SK-N-SH (cell line): ENCODE data around the gene PPDPF. TPM values are rescaled to one million over a fixed set of nuclear protein-coding genes. Genes with fewer than 3 reads are reported as not detected.

ENCODE experiments used
- CTCF ChIA-PET: fragments of 300-600, 350-600 bp; formaldehyde crosslinking; extraction: SDS; loops from one replicate; lab custom pipeline; 2021; lab: Yijun Ruan, JAX
- POLR2A ChIA-PET: fragments of 350-600 bp; sonication (Branson Sonifier 250); formaldehyde crosslinking; extraction: SDS; loops from one replicate; lab custom pipeline; 2020; ENCODE audit warnings: antibody characterized with exemption, inconsistent platforms; lab: Yijun Ruan, JAX
- DNase-seq: peaks from one replicate; pipeline ENCODE4 v3.0.0; 2012
- H2AFZ ChIP-seq: fragments of 200-600 bp; sonication (generic); 2 replicates; pipeline ENCODE4 v1.8.1; 2016; ENCODE audit warnings: antibody characterized with exemption, mild to moderate bottlenecking, low read depth
- H3F3A ChIP-seq: fragments of 200-600 bp; sonication (generic); replicated peaks from 2 replicates; pipeline ENCODE3; 2016; ENCODE audit warnings: antibody characterized with exemption, mild to moderate bottlenecking; ENCODE audit not compliant: insufficient read depth
- H3K27ac ChIP-seq, 2 experiments: fragments of 200-500 bp in 1 of 2; fragments of 200-600 bp in 1 of 2; sonication (Bioruptor generic) in 1 of 2; sonication (generic), shearing (Covaris generic) in 1 of 2; 2 replicates each; pipeline versions ENCODE4 v1.5.1 to v1.6.1; 2014 to 2016; ENCODE audit warnings: low read depth in 2 of 2, inconsistent platforms in 1 of 2, low read length in 1 of 2, mild to moderate bottlenecking in 1 of 2, mixed read lengths in 1 of 2
- H3K27me3 ChIP-seq: fragments of 200-600 bp; sonication (generic), shearing (Covaris generic); 2 replicates; pipeline ENCODE4 v1.6.1; 2016; ENCODE audit warnings: mixed run types; ENCODE audit not compliant: insufficient read depth
- H3K36me3 ChIP-seq, 2 experiments: fragments of 200-500 bp in 1 of 2; fragments of 200-600 bp in 1 of 2; sonication (Bioruptor generic) in 1 of 2; sonication (generic) in 1 of 2; replicated peaks in 1 of 2; 2 replicates each; pipeline versions ENCODE3 to v1.5.1; 2014 to 2016; ENCODE audit warnings: low read length in 1 of 2, mild to moderate bottlenecking in 1 of 2; ENCODE audit not compliant: insufficient read depth in 2 of 2, control insufficient read depth in 1 of 2
- H3K4me1 ChIP-seq, 2 experiments: fragments of 200-500 bp in 1 of 2; fragments of 200-600 bp in 1 of 2; sonication (Bioruptor generic) in 1 of 2; sonication (generic), shearing (Covaris generic) in 1 of 2; 2 replicates each; pipeline versions ENCODE4 v1.5.1 to v1.6.1; 2014 to 2016; ENCODE audit warnings: low read depth in 1 of 2, low read length in 1 of 2, mixed run types in 1 of 2; ENCODE audit not compliant: insufficient read depth in 2 of 2, control insufficient read depth in 1 of 2
- H3K4me2 ChIP-seq: fragments of 200-600 bp; sonication (generic), shearing (Covaris generic); 2 replicates; pipeline ENCODE4 v1.6.1; 2017; ENCODE audit warnings: mixed run types
- H3K4me3 ChIP-seq, 2 experiments: fragments of 200-500 bp in 1 of 2; fragments of 200-600 bp in 1 of 2; sonication (Bioruptor generic) in 1 of 2; sonication (generic), shearing (Covaris generic) in 1 of 2; 2 replicates each; pipeline versions ENCODE4 v1.5.1 to v1.8.1; 2014 to 2016; ENCODE audit warnings: low read depth in 2 of 2, inconsistent platforms in 1 of 2, low read length in 1 of 2, mild to moderate bottlenecking in 1 of 2, mixed read lengths in 1 of 2, moderate library complexity in 1 of 2
- H3K79me2 ChIP-seq: fragments of 200-600 bp; sonication (generic); 2 replicates; pipeline ENCODE4 v1.8.1; 2017; ENCODE audit warnings: mild to moderate bottlenecking; ENCODE audit not compliant: insufficient read depth
- H3K9ac ChIP-seq: fragments of 200-600 bp; sonication (generic); 2 replicates; pipeline ENCODE4 v1.6.1; 2017; ENCODE audit warnings: mixed run types
- H3K9me2 ChIP-seq: fragments of 200-600 bp; sonication (generic); 2 replicates; pipeline ENCODE4 v1.6.1; 2017; ENCODE audit warnings: mixed run types
- H3K9me3 ChIP-seq: fragments of 200-600 bp; sonication (generic); 2 replicates; pipeline ENCODE4 v1.6.1; 2017; ENCODE audit warnings: mixed run types, mild to moderate bottlenecking, moderate library complexity
- H4K20me1 ChIP-seq: fragments of 200-600 bp; sonication (generic); 2 replicates; pipeline ENCODE4 v1.6.1; 2017; ENCODE audit warnings: mild to moderate bottlenecking, mixed run types; ENCODE audit not compliant: insufficient read depth
- EP300 ChIP-seq, 2 experiments: IDR thresholded peaks; 2 replicates each; pipeline versions ENCODE4 v1.4.0 to v1.6.1; 2012; ENCODE audit warnings: borderline replicate concordance in 1 of 2, low read depth in 1 of 2, low read length in 1 of 2
- MXI1 ChIP-seq: IDR thresholded peaks from 2 replicates; pipeline ENCODE4 v1.6.1; 2012; ENCODE audit warnings: mild to moderate bottlenecking, low read depth, low read length, improper control_type of control experiment
- NFIC ChIP-seq: IDR thresholded peaks from 2 replicates; pipeline ENCODE4 v1.4.0; 2012; ENCODE audit warnings: borderline replicate concordance
- SIN3A ChIP-seq: IDR thresholded peaks from 2 replicates; pipeline ENCODE4 v1.6.1; 2012; ENCODE audit warnings: low read depth, mild to moderate bottlenecking, low read length, moderate library complexity, borderline replicate concordance
- TCF12 ChIP-seq: IDR thresholded peaks from 2 replicates; pipeline ENCODE4 v1.4.0; 2012
- YY1 ChIP-seq: IDR thresholded peaks from 2 replicates; pipeline ENCODE4 v1.4.0; 2012; ENCODE audit warnings: low read depth, mild to moderate bottlenecking
- WGBS: methylation state at CpG from one replicate; pipeline ENCODE4 v1.1.6; 2017; ENCODE audit warnings: low lambda C conversion rate; 5-methylcytosine and 5-hydroxymethylcytosine counted together
- polyA plus RNA-seq, 3 experiments: library from polyadenylated mRNA; depleted of rRNA; stranded (reverse); fragments of >200 nt; gene quantifications; 2 replicates each; pipeline ENCODE4 v1.2.3, GENCODE V29; 2012
- TF ChIP-seq, protein P1 (sequence below): IDR thresholded peaks from 2 replicates; pipeline ENCODE4 v1.6.1; 2012; ENCODE audit warnings: mild to moderate bottlenecking, low read depth, low read length, moderate library complexity
- TF ChIP-seq, protein P2 (sequence below): IDR thresholded peaks from 2 replicates; pipeline ENCODE4 v1.4.0; 2012; ENCODE audit warnings: low read depth, borderline replicate concordance
- TF ChIP-seq, protein P3 (sequence below): fragments of 150-350 bp; IDR thresholded peaks from 2 replicates; pipeline ENCODE4 v1.6.1; 2017; ENCODE audit warnings: antibody characterized with exemption, low read length, low read depth, borderline replicate concordance
- TF ChIP-seq, protein P4 (sequence below): IDR thresholded peaks from 2 replicates; pipeline ENCODE4 v1.4.0; 2012; ENCODE audit warnings: low read depth
- TF ChIP-seq, protein P5 (sequence below): IDR thresholded peaks from 2 replicates; pipeline ENCODE4 v1.4.0; 2012; ENCODE audit warnings: low read depth, borderline replicate concordance

Gene PPDPF
- polyA plus RNA-seq, 1 of the 3 experiments (the other 2 are of a cell fraction) = 71.4 TPM

DNA sequence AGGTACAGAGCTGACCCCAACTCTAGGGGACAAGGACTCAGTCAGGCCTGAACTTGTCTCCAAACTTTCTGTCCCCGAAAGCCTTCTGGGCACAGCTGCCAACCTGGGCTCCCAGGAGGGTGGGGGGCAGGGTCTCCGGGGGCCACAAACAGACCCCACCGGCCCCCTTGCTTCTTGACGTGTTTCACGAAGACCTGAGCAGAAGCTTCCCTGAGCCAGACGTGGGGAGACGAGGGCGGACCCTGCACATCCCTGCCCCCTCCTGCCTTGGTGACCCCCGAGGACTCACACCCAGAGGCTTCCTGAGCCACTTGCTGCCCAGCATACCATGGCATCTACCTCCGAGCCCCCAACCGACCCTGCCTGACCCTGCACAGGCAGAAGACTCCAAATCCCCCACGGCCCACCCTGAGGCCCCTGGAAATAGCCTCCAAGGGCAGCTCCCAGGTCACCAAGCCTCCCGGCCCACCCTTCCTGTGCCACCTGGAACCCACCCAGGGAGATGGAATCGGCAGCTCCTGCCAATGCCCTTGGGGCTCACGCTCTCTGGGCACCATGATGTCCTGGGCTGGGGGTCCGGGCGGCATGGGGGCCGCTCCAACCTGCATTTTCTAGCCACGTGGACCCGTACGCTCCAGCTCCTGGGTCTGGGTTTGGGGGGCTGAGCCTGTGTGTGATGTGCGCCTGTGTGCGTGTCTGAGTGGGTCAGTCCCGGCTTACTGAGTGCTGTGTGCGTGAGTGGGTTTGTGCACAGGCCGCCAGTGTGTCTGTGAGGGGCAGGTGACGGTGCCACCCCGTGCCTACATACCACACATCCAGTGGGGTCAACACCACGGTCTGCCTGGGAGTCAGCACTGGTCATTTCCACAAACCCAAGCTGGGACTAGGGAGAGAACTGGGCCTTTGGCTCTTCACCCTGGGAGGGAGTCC is 19.1 kb downstream of the PPDPF start (continued):
- TF ChIP-seq, protein P1, sequence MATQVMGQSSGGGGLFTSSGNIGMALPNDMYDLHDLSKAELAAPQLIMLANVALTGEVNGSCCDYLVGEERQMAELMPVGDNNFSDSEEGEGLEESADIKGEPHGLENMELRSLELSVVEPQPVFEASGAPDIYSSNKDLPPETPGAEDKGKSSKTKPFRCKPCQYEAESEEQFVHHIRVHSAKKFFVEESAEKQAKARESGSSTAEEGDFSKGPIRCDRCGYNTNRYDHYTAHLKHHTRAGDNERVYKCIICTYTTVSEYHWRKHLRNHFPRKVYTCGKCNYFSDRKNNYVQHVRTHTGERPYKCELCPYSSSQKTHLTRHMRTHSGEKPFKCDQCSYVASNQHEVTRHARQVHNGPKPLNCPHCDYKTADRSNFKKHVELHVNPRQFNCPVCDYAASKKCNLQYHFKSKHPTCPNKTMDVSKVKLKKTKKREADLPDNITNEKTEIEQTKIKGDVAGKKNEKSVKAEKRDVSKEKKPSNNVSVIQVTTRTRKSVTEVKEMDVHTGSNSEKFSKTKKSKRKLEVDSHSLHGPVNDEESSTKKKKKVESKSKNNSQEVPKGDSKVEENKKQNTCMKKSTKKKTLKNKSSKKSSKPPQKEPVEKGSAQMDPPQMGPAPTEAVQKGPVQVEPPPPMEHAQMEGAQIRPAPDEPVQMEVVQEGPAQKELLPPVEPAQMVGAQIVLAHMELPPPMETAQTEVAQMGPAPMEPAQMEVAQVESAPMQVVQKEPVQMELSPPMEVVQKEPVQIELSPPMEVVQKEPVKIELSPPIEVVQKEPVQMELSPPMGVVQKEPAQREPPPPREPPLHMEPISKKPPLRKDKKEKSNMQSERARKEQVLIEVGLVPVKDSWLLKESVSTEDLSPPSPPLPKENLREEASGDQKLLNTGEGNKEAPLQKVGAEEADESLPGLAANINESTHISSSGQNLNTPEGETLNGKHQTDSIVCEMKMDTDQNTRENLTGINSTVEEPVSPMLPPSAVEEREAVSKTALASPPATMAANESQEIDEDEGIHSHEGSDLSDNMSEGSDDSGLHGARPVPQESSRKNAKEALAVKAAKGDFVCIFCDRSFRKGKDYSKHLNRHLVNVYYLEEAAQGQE = no peak
- TF ChIP-seq, all 33 proteins: peak for 0

GRCh38 chr20:63540417-63541186 is 20.0 kb downstream of the PPDPF start:
- CTCF ChIA-PET = interaction anchor here (1.1 to 6.3 kb wide), 6 partner anchors 9 to 498 kb away, joined by 3 to 82 read pairs (median 44); partner anchors contain the start of genes PPDPF and SRMS
- no peak for TF ChIP-seq YY1
- TF ChIP-seq, protein P2, sequence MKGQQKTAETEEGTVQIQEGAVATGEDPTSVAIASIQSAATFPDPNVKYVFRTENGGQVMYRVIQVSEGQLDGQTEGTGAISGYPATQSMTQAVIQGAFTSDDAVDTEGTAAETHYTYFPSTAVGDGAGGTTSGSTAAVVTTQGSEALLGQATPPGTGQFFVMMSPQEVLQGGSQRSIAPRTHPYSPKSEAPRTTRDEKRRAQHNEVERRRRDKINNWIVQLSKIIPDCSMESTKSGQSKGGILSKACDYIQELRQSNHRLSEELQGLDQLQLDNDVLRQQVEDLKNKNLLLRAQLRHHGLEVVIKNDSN = peak; percentile 45; the same call in 1 of the 2 replicates
- no peak for TF ChIP-seq SIN3A
- POLR2A ChIA-PET = no interaction called here
- DNase-seq = peak; percentile 72
- peaks cover 0 to 32% of the 10 kb centered on the region in 2 experiments; a peak in 1 of 4 replicates for H3K4me1 ChIP-seq
- H3K27ac ChIP-seq = no peak overlapping the region
- H3K27me3 ChIP-seq = no peaks in the 10 kb centered on the region
- H3K9me3 ChIP-seq = no peaks in the 10 kb centered on the region
- no peaks in the 10 kb centered on the region for H3F3A ChIP-seq
- no peak overlapping the region for H3K4me3 ChIP-seq
- H3K9me2 ChIP-seq = no peaks in the 10 kb centered on the region
- no peaks in the 10 kb centered on the region for H3K79me2 ChIP-seq
- WGBS = 60% methylated on average over 19 of the region's 49 CpGs
- no peak overlapping the region for H3K9ac ChIP-seq
- H3K4me2 ChIP-seq = no peak overlapping the region
- no peak overlapping the region for H2AFZ ChIP-seq
- no peaks in the 10 kb centered on the region for H3K36me3 ChIP-seq
- no peaks in the 10 kb centered on the region for H4K20me1 ChIP-seq

GRCh38 chr20:63541371-63541770 is 20.8 kb downstream of the PPDPF start:
- ChIA-PET POLR2A (no interaction called here), CTCF (interaction anchor here (1.1 to 5.4 kb wide), 2 partner anchors 433 to 497 kb away, joined by 3 to 42 read pairs; no protein-coding TSS in a partner anchor)
- Histone ChIP-seq H3K79me2 (no peaks in the 10 kb centered on the region), H3K4me1 (peaks cover 0 to 28% of the 10 kb centered on the region in 2 experiments; a peak in 1 of 4 replicates), H3K27ac (no peak overlapping the region), H3K9ac (no peak overlapping the region), H3K9me3 (no peaks in the 10 kb centered on the region), H2AFZ (no peak overlapping the region), H3K27me3 (no peaks in the 10 kb centered on the region), H3K4me3 (no peak overlapping the region), H3K36me3 (no peaks in the 10 kb centered on the region), H3K4me2 (no peak overlapping the region), H3K9me2 (no peaks in the 10 kb centered on the region), H4K20me1 (no peaks in the 10 kb centered on the region), H3F3A (no peaks in the 10 kb centered on the region)
- no CpG with 5 or more reads among the region's 28 CpGs for WGBS
- DNase-seq = no peak
- TF ChIP-seq, protein P2 = no peak
- no peak for TF ChIP-seq MXI1
- TF ChIP-seq NFIC = no peak
- TF ChIP-seq, protein P3, sequence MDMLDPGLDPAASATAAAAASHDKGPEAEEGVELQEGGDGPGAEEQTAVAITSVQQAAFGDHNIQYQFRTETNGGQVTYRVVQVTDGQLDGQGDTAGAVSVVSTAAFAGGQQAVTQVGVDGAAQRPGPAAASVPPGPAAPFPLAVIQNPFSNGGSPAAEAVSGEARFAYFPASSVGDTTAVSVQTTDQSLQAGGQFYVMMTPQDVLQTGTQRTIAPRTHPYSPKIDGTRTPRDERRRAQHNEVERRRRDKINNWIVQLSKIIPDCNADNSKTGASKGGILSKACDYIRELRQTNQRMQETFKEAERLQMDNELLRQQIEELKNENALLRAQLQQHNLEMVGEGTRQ = no peak
- TF ChIP-seq TCF12 = no peak
- no peak for TF ChIP-seq SIN3A
- no peak for TF ChIP-seq EP300 (IDR thresholded peaks at IDR 0.05; ENCODE audit: borderline replicate concordance in 1 of 2, low read depth in 1 of 2, low read length in 1 of 2)
- TF ChIP-seq, protein P4, sequence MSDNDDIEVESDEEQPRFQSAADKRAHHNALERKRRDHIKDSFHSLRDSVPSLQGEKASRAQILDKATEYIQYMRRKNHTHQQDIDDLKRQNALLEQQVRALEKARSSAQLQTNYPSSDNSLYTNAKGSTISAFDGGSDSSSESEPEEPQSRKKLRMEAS = no peak
- TF ChIP-seq, protein P5, sequence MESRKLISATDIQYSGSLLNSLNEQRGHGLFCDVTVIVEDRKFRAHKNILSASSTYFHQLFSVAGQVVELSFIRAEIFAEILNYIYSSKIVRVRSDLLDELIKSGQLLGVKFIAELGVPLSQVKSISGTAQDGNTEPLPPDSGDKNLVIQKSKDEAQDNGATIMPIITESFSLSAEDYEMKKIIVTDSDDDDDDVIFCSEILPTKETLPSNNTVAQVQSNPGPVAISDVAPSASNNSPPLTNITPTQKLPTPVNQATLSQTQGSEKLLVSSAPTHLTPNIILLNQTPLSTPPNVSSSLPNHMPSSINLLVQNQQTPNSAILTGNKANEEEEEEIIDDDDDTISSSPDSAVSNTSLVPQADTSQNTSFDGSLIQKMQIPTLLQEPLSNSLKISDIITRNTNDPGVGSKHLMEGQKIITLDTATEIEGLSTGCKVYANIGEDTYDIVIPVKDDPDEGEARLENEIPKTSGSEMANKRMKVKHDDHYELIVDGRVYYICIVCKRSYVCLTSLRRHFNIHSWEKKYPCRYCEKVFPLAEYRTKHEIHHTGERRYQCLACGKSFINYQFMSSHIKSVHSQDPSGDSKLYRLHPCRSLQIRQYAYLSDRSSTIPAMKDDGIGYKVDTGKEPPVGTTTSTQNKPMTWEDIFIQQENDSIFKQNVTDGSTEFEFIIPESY = no peak
